SJCRH30 (cell line): ENCODE data around the gene DHRSX. TPM values are rescaled to one million over a fixed set of nuclear protein-coding genes. Genes with fewer than 3 reads are reported as not detected.
"Not testable (repeated sequence)": the region's sequence is repeated elsewhere in the genome, so short reads cannot be mapped to it uniquely, and the experiment has no call there.

Experiments used
- DNase-seq, 2 experiments: peaks; one replicate each; pipeline ENCODE4 v3.0.0-alpha.2; 2015 to 2020
- H3K27ac ChIP-seq: fragments of 250-450 bp; sonication (Bioruptor Pico); 2 replicates; pipeline ENCODE4 v1.5.1; 2020; ENCODE audit warnings: mild to moderate bottlenecking, moderate library complexity
- H3K27me3 ChIP-seq: fragments of 250-450 bp; sonication (Bioruptor Pico); 2 replicates; pipeline ENCODE4 v1.5.1; 2020; ENCODE audit warnings: mild to moderate bottlenecking, moderate library complexity
- H3K36me3 ChIP-seq: fragments of 250-450 bp; sonication (Bioruptor Pico); 2 replicates; pipeline ENCODE4 v1.5.1; 2020; ENCODE audit warnings: mild to moderate bottlenecking, moderate library complexity
- H3K4me1 ChIP-seq: fragments of 250-450 bp; sonication (Bioruptor Pico); 2 replicates; pipeline ENCODE4 v1.5.1; 2020; ENCODE audit warnings: mild to moderate bottlenecking, moderate library complexity
- H3K4me3 ChIP-seq: fragments of 250-450 bp; sonication (Bioruptor Pico); 2 replicates; pipeline ENCODE4 v1.5.1; 2020; ENCODE audit warnings: mild to moderate bottlenecking, moderate library complexity
- H3K9me3 ChIP-seq: fragments of 250-450 bp; sonication (Bioruptor Pico); replicated peaks from 2 replicates; pipeline ENCODE4 v1.5.1; 2020; ENCODE audit warnings: mild to moderate bottlenecking, moderate library complexity
- total RNA-seq: library from RNA; depleted of rRNA; stranded (reverse); fragments of >200 nt; shearing (Covaris generic); gene quantifications from 2 replicates; pipeline ENCODE4 v1.2.3, GENCODE V29; 2014

Gene DHRSX
- total RNA-seq, 1 experiment from 2014 or later = 12.0 TPM

GRCh38 chrX:2228536-2228935 is 272.2 kb downstream of the DHRSX start:
- DNase-seq = no peak
- no peak overlapping the region for H3K27ac ChIP-seq
- no peaks in the 10 kb centered on the region for H3K27me3 ChIP-seq
- H3K4me3 ChIP-seq = no peak overlapping the region
- H3K4me1 ChIP-seq = no peaks in the 10 kb centered on the region
- H3K9me3 ChIP-seq = no peaks in the 10 kb centered on the region
- H3K36me3 ChIP-seq = no peaks in the 10 kb centered on the region

- Histone ChIP-seq H3K4me1 (no peaks in the 10 kb centered on the region), H3K27ac (no peak overlapping the region), H3K27me3 (no peaks in the 10 kb centered on the region), H3K4me3 (no peak overlapping the region), H3K36me3 (no peaks in the 10 kb centered on the region), H3K9me3 (no peaks in the 10 kb centered on the region)
- no peak for DNase-seq
These were observed 273.7 kb downstream of the DHRSX start for GRCh38 chrX:2226906-2227656.

- Histone ChIP-seq H3K9me3 (no peaks in the 10 kb centered on the region), H3K36me3 (no peaks in the 10 kb centered on the region), H3K4me3 (no peak overlapping the region), H3K27me3 (no peaks in the 10 kb centered on the region), H3K4me1 (no peaks in the 10 kb centered on the region), H3K27ac (no peak overlapping the region)
- no peak for DNase-seq
These were observed 274.6 kb downstream of the DHRSX start for GRCh38 chrX:2226182-2226581.

- Histone ChIP-seq H3K4me1 (no peaks in the 10 kb centered on the region), H3K4me3 (no peak overlapping the region), H3K27me3 (no peaks in the 10 kb centered on the region), H3K27ac (no peak overlapping the region), H3K36me3 (0 out of 2 replicates have a peak, but pooled peaks cover 1% of the 10 kb centered on the region), H3K9me3 (0 out of 2 replicates have a peak, but pooled peaks cover 1% of the 10 kb centered on the region)
- no peak for DNase-seq
These were observed 276.1 kb downstream of the DHRSX start for GRCh38 chrX:2224597-2225235.

GRCh38 chrX:2224161-2224560 is 276.6 kb downstream of the DHRSX start:
- 0 out of 2 replicates have a peak, but pooled peaks cover 4% of the 10 kb centered on the region for H3K9me3 ChIP-seq
- H3K4me1 ChIP-seq = no peaks in the 10 kb centered on the region
- H3K4me3 ChIP-seq = no peak overlapping the region
- no peaks in the 10 kb centered on the region for H3K27me3 ChIP-seq
- DNase-seq = no peak
- H3K27ac ChIP-seq = no peak overlapping the region
- H3K36me3 ChIP-seq = 0 out of 2 replicates have a peak, but pooled peaks cover 2% of the 10 kb centered on the region

GRCh38 chrX:2220829-2221567 is 279.8 kb downstream of the DHRSX start:
- H3K27ac ChIP-seq = no peak overlapping the region
- 0 out of 2 replicates have a peak, but pooled peaks cover 4% of the 10 kb centered on the region for H3K9me3 ChIP-seq
- no peaks in the 10 kb centered on the region for H3K4me1 ChIP-seq
- 0 out of 2 replicates have a peak, but pooled peaks cover 2% of the 10 kb centered on the region for H3K36me3 ChIP-seq
- no peak overlapping the region for H3K4me3 ChIP-seq
- no peak for DNase-seq
- H3K27me3 ChIP-seq = no peaks in the 10 kb centered on the region

- H3K36me3 ChIP-seq = 0 out of 2 replicates have a peak, but pooled peaks cover 2% of the 10 kb centered on the region
- 0 out of 2 replicates have a peak, but pooled peaks cover 4% of the 10 kb centered on the region for H3K9me3 ChIP-seq
- no peaks in the 10 kb centered on the region for H3K4me1 ChIP-seq
- H3K4me3 ChIP-seq = no peak overlapping the region
- no peak for DNase-seq
- H3K27me3 ChIP-seq = no peaks in the 10 kb centered on the region
- H3K27ac ChIP-seq = no peak overlapping the region
These were observed 280.5 kb downstream of the DHRSX start for GRCh38 chrX:2220296-2220695.

GRCh38 chrX:2214138-2214823 is 286.5 kb downstream of the DHRSX start:
- H3K4me3 ChIP-seq, H3K27me3 ChIP-seq, H3K9me3 ChIP-seq, DNase-seq, H3K27ac ChIP-seq, H3K4me1 ChIP-seq, H3K36me3 ChIP-seq: not testable (repeated sequence)

- not testable (repeated sequence) for DNase-seq, H3K27me3 ChIP-seq, H3K4me1 ChIP-seq, H3K9me3 ChIP-seq, H3K36me3 ChIP-seq, H3K4me3 ChIP-seq, H3K27ac ChIP-seq
These were observed 289.1 kb downstream of the DHRSX start for GRCh38 chrX:2211667-2212066.

GRCh38 chrX:2193273-2193592 is 307.5 kb downstream of the DHRSX start:
- DNase-seq = no peak

GRCh38 chrX:2192584-2193272 is 308.0 kb downstream of the DHRSX start:
- DNase-seq = no peak
- no peaks in the 10 kb centered on the region for H3K4me1 ChIP-seq
- H3K9me3 ChIP-seq = no peaks in the 10 kb centered on the region
- no peak overlapping the region for H3K27ac ChIP-seq
- H3K36me3 ChIP-seq = no peaks in the 10 kb centered on the region
- no peak overlapping the region for H3K4me3 ChIP-seq
- no peaks in the 10 kb centered on the region for H3K27me3 ChIP-seq

More at GRCh38 chrX:2193273-2193592, 307.5 kb downstream of the DHRSX start:
- no peaks in the 10 kb centered on the region for H3K27me3 ChIP-seq
- H3K4me3 ChIP-seq = no peak overlapping the region
- H3K27ac ChIP-seq = no peak overlapping the region
- H3K4me1 ChIP-seq = no peaks in the 10 kb centered on the region
- no peaks in the 10 kb centered on the region for H3K9me3 ChIP-seq
- no peaks in the 10 kb centered on the region for H3K36me3 ChIP-seq

- H3K36me3 ChIP-seq = no peaks in the 10 kb centered on the region
- H3K9me3 ChIP-seq = no peaks in the 10 kb centered on the region
- no peak overlapping the region for H3K4me3 ChIP-seq
- H3K27me3 ChIP-seq = no peaks in the 10 kb centered on the region
- no peak overlapping the region for H3K27ac ChIP-seq
- H3K4me1 ChIP-seq = no peaks in the 10 kb centered on the region
- no peak for DNase-seq
These were observed 311.9 kb downstream of the DHRSX start for GRCh38 chrX:2188840-2189239.

GRCh38 chrX:2188330-2188792 is 312.4 kb downstream of the DHRSX start:
- H3K27me3 ChIP-seq = no peaks in the 10 kb centered on the region
- H3K4me1 ChIP-seq = no peaks in the 10 kb centered on the region
- no peaks in the 10 kb centered on the region for H3K36me3 ChIP-seq
- DNase-seq = no peak
- no peak overlapping the region for H3K4me3 ChIP-seq
- no peaks in the 10 kb centered on the region for H3K9me3 ChIP-seq
- H3K27ac ChIP-seq = no peak overlapping the region
